Left renal cortex interstitium (tissue), 4 donors: ENCODE measurements around the gene ARHGAP25. TPM values are rescaled to one million over a fixed set of nuclear protein-coding genes. Genes with fewer than 3 reads are reported as not detected.

ENCODE experiments used
- DNase-seq, 4 donors: peaks; one replicate each; pipeline ENCODE4 v3.0.0-alpha.2; 2013; ENCODE audit warnings: low read depth in 4 of 4, low spot score in 2 of 4, missing footprints in 1 of 4
- polyA plus RNA-seq, 4 donors: library from polyadenylated mRNA; unstranded; fragments of 120-200 nt; gene quantifications; one replicate each; pipeline ENCODE4 v1.2.1, GENCODE V29; 2013; ENCODE audit not compliant: insufficient read length in 4 of 4

The ARHGAP25 gene
- polyA plus RNA-seq, 4 donors = 5.2 to 7.7 (median 7.2) TPM

- DNase-seq = no peak
Observed at GRCh38 chr2:68825866-68826265, 91.3 kb downstream of the ARHGAP25 start.

- DNase-seq = no peak
Observed at GRCh38 chr2:68827666-68828065, 93.1 kb downstream of the ARHGAP25 start.

- DNase-seq = peak; percentile 31 to 73 (median 62)
Observed at GRCh38 chr2:68828887-68829708, 94.5 kb downstream of the ARHGAP25 start.

- no peak for DNase-seq
Observed at GRCh38 chr2:68829749-68830148, 95.1 kb downstream of the ARHGAP25 start.

GRCh38 chr2:68831686-68832232 is 97.1 kb downstream of the ARHGAP25 start:
- DNase-seq = no peak

- DNase-seq = no peak
Observed at GRCh38 chr2:68832233-68832869, 97.7 kb downstream of the ARHGAP25 start.

- no peak for DNase-seq
Observed at GRCh38 chr2:68833162-68833561, 98.6 kb downstream of the ARHGAP25 start.

GRCh38 chr2:68834737-68835376 is 100.2 kb downstream of the ARHGAP25 start:
- no peak for DNase-seq

GRCh38 chr2:68835621-68836020 is 101.0 kb downstream of the ARHGAP25 start:
- DNase-seq = no peak

GRCh38 chr2:68837164-68837860 is 102.7 kb downstream of the ARHGAP25 start:
- no peak for DNase-seq

GRCh38 chr2:68837861-68838341 is 103.3 kb downstream of the ARHGAP25 start:
- no peak for DNase-seq

- no peak for DNase-seq
Observed at GRCh38 chr2:68838641-68839040, 104.0 kb downstream of the ARHGAP25 start.

GRCh38 chr2:68839260-68839833 is 104.7 kb downstream of the ARHGAP25 start:
- no peak for DNase-seq

GRCh38 chr2:68845043-68845442 is 110.4 kb downstream of the ARHGAP25 start:
- no peak for DNase-seq

GRCh38 chr2:68846091-68846490 is 111.5 kb downstream of the ARHGAP25 start:
- DNase-seq = no peak

- no peak for DNase-seq
Observed at GRCh38 chr2:68847751-68848150, 113.1 kb downstream of the ARHGAP25 start.

GRCh38 chr2:68849579-68850030 is 115.0 kb downstream of the ARHGAP25 start:
- no peak for DNase-seq

- no peak for DNase-seq
Observed at GRCh38 chr2:68850524-68850923, 115.9 kb downstream of the ARHGAP25 start.

GRCh38 chr2:68853035-68853434 is 118.4 kb downstream of the ARHGAP25 start:
- DNase-seq = no peak

- DNase-seq = no peak
Observed at GRCh38 chr2:68853915-68854314, 119.3 kb downstream of the ARHGAP25 start.
